Activated gamma-delta T cell (primary cell): Measurements from ENCODE around the gene AIRE.
"Not testable (repeated sequence)": the region's sequence is repeated elsewhere in the genome, so short reads cannot be mapped to it uniquely, and the experiment has no call there.

Source experiments
- DNase-seq: peaks from one replicate; lab custom pipeline; 2025; lab: John Stamatoyannopoulos, UW
- total RNA-seq, 2 donors: gene quantifications; one replicate each; lab custom pipeline; 2026; lab: John Stamatoyannopoulos, UW

AIRE gene
- 0.15 to 0.26 reads per million in 2 donors for total RNA-seq

- no peak for DNase-seq
These were observed at the start of gene AIRE for GRCh38 chr21:44285138-44285992. Gene AIRE, plus strand, starts transcription at chr21:44285876. Its CDS starts 131 bp downstream, at chr21:44286007.

- not testable (repeated sequence) for DNase-seq
These were observed 45.3 kb upstream of the AIRE start for GRCh38 chr21:44240353-44240752.

- not testable (repeated sequence) for DNase-seq
These were observed 44.8 kb upstream of the AIRE start, which contains the start of gene ICOSLG for GRCh38 chr21:44240842-44241241. Gene ICOSLG, minus strand, starts transcription at chr21:44240943. Its CDS starts 126 bp downstream, at chr21:44240817.

- DNase-seq, result not testable (repeated sequence)
These were observed 44.4 kb upstream of the AIRE start for GRCh38 chr21:44241281-44241680.

- not testable (repeated sequence) for DNase-seq
These were observed 41.7 kb upstream of the AIRE start for GRCh38 chr21:44243980-44244379.

- DNase-seq, result not testable (repeated sequence)
These were observed 37.8 kb upstream of the AIRE start for GRCh38 chr21:44247904-44248303.

- not testable (repeated sequence) for DNase-seq
These were observed 36.3 kb upstream of the AIRE start for GRCh38 chr21:44249204-44250037.

- no peak for DNase-seq
These were observed 31.6 kb upstream of the AIRE start for GRCh38 chr21:44253832-44254710.

GRCh38 chr21:44255511-44255981 is 30.1 kb upstream of the AIRE start:
- DNase-seq, result no peak

- no peak for DNase-seq
These were observed 27.5 kb upstream of the AIRE start for GRCh38 chr21:44258056-44258725.

GRCh38 chr21:44259082-44259705 is 26.5 kb upstream of the AIRE start:
- no peak for DNase-seq

GRCh38 chr21:44260066-44260465 is 25.6 kb upstream of the AIRE start:
- no peak for DNase-seq

- DNase-seq, result no peak
These were observed 24.7 kb upstream of the AIRE start for GRCh38 chr21:44260791-44261631.

GRCh38 chr21:44261675-44262295 is 23.9 kb upstream of the AIRE start, which contains the start of gene DNMT3L:
Gene DNMT3L, minus strand, starts transcription at chr21:44261897. Its CDS starts 638 bp downstream, at chr21:44261259.
- DNase-seq, result no peak

- DNase-seq, result no peak
These were observed 23.2 kb upstream of the AIRE start for GRCh38 chr21:44262338-44263056.

GRCh38 chr21:44263221-44263760 is 22.4 kb upstream of the AIRE start:
- DNase-seq, result no peak

- DNase-seq, result no peak
These were observed 21.9 kb upstream of the AIRE start for GRCh38 chr21:44263768-44264167.

GRCh38 chr21:44265734-44266270 is 19.9 kb upstream of the AIRE start:
- no peak for DNase-seq
